ENCODE results near the gene A2ML1.

DNA sequence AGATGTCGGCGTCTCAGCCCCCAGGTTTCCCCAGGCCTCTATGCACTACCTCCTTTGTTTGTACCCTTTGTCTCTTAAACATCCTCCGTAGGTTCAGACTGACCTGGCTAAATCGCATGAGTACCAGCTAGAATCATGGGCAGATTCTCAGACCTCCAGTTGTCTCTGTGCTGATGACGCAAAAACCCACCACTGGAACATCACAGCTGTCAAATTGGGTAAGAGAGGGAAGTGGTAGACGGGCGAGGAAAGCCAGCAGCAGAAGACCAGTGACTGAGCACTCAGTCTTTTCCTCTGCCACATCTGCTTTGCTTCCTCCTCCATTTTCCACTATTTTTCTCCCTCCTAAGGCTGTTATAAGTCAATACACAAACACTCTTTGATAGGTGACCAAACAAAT, 29.7 kb downstream of the A2ML1 start:
- TF ChIP-seq, protein P1, sequence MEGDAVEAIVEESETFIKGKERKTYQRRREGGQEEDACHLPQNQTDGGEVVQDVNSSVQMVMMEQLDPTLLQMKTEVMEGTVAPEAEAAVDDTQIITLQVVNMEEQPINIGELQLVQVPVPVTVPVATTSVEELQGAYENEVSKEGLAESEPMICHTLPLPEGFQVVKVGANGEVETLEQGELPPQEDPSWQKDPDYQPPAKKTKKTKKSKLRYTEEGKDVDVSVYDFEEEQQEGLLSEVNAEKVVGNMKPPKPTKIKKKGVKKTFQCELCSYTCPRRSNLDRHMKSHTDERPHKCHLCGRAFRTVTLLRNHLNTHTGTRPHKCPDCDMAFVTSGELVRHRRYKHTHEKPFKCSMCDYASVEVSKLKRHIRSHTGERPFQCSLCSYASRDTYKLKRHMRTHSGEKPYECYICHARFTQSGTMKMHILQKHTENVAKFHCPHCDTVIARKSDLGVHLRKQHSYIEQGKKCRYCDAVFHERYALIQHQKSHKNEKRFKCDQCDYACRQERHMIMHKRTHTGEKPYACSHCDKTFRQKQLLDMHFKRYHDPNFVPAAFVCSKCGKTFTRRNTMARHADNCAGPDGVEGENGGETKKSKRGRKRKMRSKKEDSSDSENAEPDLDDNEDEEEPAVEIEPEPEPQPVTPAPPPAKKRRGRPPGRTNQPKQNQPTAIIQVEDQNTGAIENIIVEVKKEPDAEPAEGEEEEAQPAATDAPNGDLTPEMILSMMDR (IDR thresholded peaks at IDR 0.05; ENCODE audit: insufficient read depth, low read depth, low read length) = no peak
- TF ChIP-seq EZH2 (IDR thresholded peaks at IDR 0.05; ENCODE audit: insufficient read depth, low read length) = no peak

Data from astrocyte (in vitro differentiated cells and primary cell).